H9 (cell line): ENCODE measurements around the gene MLPH. TPM values are rescaled to one million over a fixed set of nuclear protein-coding genes. Genes with fewer than 3 reads are reported as not detected.

Experiments used
- DNase-seq: peaks from one replicate; pipeline ENCODE4 v3.0.0-alpha.2; 2017
- H2AFZ ChIP-seq: one replicate; pipeline ENCODE4 v1.6.1; 2013; ENCODE audit warnings: mild to moderate bottlenecking, low read length, control low read depth, moderate library complexity
- H2AK5ac ChIP-seq: 2 replicates; pipeline ENCODE4 v1.6.1; 2013; ENCODE audit warnings: low read length, control low read depth, mixed read lengths; ENCODE audit not compliant: insufficient read length
- H2BK120ac ChIP-seq: one replicate; pipeline ENCODE4 v1.6.1; 2013; ENCODE audit warnings: low read depth, mild to moderate bottlenecking, low read length, control low read depth, inconsistent platforms; ENCODE audit not compliant: poor library complexity, severe bottlenecking
- H2BK12ac ChIP-seq: 2 replicates; pipeline ENCODE4 v1.6.1; 2013; ENCODE audit warnings: low read length, control low read depth, mixed read lengths, low read depth; ENCODE audit not compliant: insufficient read length
- H2BK15ac ChIP-seq: 2 replicates; pipeline ENCODE4 v1.6.1; 2013; ENCODE audit warnings: low read depth, low read length, control low read depth
- H2BK20ac ChIP-seq: one replicate; pipeline ENCODE4 v1.6.1; 2013; ENCODE audit warnings: low read depth, mild to moderate bottlenecking, low read length, control low read depth, inconsistent platforms; ENCODE audit not compliant: poor library complexity, severe bottlenecking
- H2BK5ac ChIP-seq: 2 replicates; pipeline ENCODE4 v1.6.1; 2013; ENCODE audit warnings: low read length, control low read depth, mixed read lengths; ENCODE audit not compliant: insufficient read length
- H3K14ac ChIP-seq: 2 replicates; pipeline ENCODE4 v1.6.1; 2013; ENCODE audit warnings: low read length, control low read depth; ENCODE audit not compliant: insufficient read depth
- H3K18ac ChIP-seq: 2 replicates; pipeline ENCODE4 v1.6.1; 2013; ENCODE audit warnings: low read depth, mild to moderate bottlenecking, mixed read lengths, low read length, control low read depth; ENCODE audit not compliant: insufficient read length
- H3K23ac ChIP-seq: 2 replicates; pipeline ENCODE4 v1.6.1; 2013; ENCODE audit warnings: low read length, control low read depth, mixed read lengths, low read depth; ENCODE audit not compliant: insufficient read length
- H3K23me2 ChIP-seq: 2 replicates; pipeline ENCODE4 v1.6.1; 2013; ENCODE audit warnings: low read depth, mild to moderate bottlenecking, mixed read lengths, low read length, control low read depth; ENCODE audit not compliant: insufficient read length, poor library complexity, severe bottlenecking
- H3K27ac ChIP-seq: 2 replicates; pipeline ENCODE4 v1.5.1; 2013; ENCODE audit warnings: low read length, control low read depth, mixed read lengths, low read depth; ENCODE audit not compliant: insufficient read length
- H3K27me3 ChIP-seq: 2 replicates; pipeline ENCODE4 v1.6.1; 2013; ENCODE audit warnings: low read length, control low read depth, inconsistent platforms; ENCODE audit not compliant: insufficient read depth
- H3K4ac ChIP-seq: 2 replicates; pipeline ENCODE4 v1.6.1; 2013; ENCODE audit warnings: low read depth, mild to moderate bottlenecking, control low read depth, inconsistent platforms, low read length, moderate library complexity
- H3K4me1 ChIP-seq: 2 replicates; pipeline ENCODE4 v1.6.1; 2013; ENCODE audit warnings: low read length, control low read depth, inconsistent platforms; ENCODE audit not compliant: insufficient read depth
- H3K4me2 ChIP-seq: 2 replicates; pipeline ENCODE4 v1.6.1; 2013; ENCODE audit warnings: low read length, control low read depth, mixed read lengths; ENCODE audit not compliant: insufficient read length, insufficient read depth
- H3K56ac ChIP-seq: 2 replicates; pipeline ENCODE4 v1.6.1; 2013; ENCODE audit warnings: low read depth, mild to moderate bottlenecking, mixed read lengths, low read length, control low read depth; ENCODE audit not compliant: insufficient read length
- H3K79me1 ChIP-seq: 2 replicates; pipeline ENCODE4 v1.6.1; 2013; ENCODE audit warnings: low read depth, mild to moderate bottlenecking, moderate library complexity, low read length, control low read depth, inconsistent platforms; ENCODE audit not compliant: insufficient read depth, poor library complexity, severe bottlenecking
- H3K79me2 ChIP-seq: 2 replicates; pipeline ENCODE4 v1.6.1; 2013; ENCODE audit warnings: low read length, control low read depth, inconsistent platforms; ENCODE audit not compliant: insufficient read depth
- H3K9ac ChIP-seq: 2 replicates; pipeline ENCODE4 v1.6.1; 2013; ENCODE audit warnings: low read length, control low read depth, mixed read lengths; ENCODE audit not compliant: insufficient read length; ENCODE audit errors: extremely low read depth
- H3K9me3 ChIP-seq: one replicate; pipeline ENCODE4 v1.6.1; 2013; ENCODE audit warnings: low read depth, low read length, inconsistent platforms; ENCODE audit not compliant: control insufficient read depth
- H3T11ph ChIP-seq: one replicate; pipeline ENCODE4 v1.6.1; 2013; ENCODE audit warnings: mild to moderate bottlenecking, low read length, control low read depth, inconsistent platforms
- H4K20me1 ChIP-seq: one replicate; pipeline ENCODE4 v1.6.1; 2013; ENCODE audit not compliant: control insufficient read depth, insufficient read length, insufficient read depth
- H4K5ac ChIP-seq: 2 replicates; pipeline ENCODE4 v1.6.1; 2013; ENCODE audit warnings: low read depth, mild to moderate bottlenecking, mixed read lengths, low read length, control low read depth; ENCODE audit not compliant: insufficient read length
- H4K8ac ChIP-seq: replicated peaks from 2 replicates; pipeline ENCODE4 v1.6.1; 2013; ENCODE audit warnings: low read length, control low read depth, mixed read lengths, low read depth; ENCODE audit not compliant: insufficient read length
- H4K91ac ChIP-seq: 2 replicates; pipeline ENCODE4 v1.6.1; 2013; ENCODE audit warnings: low read depth, mild to moderate bottlenecking, moderate library complexity, mixed read lengths, low read length, control low read depth; ENCODE audit not compliant: insufficient read length
- H3K27ac Mint-ChIP-seq, 3 experiments: 2 replicates in 2 of 3; 3 replicates in 1 of 3; pipeline ENCODE4 v1.8.0; 2020 to 2021; ENCODE audit warnings: mixed read lengths in 3 of 3, mild to moderate bottlenecking in 1 of 3, moderate library complexity in 1 of 3
- H3K27me3 Mint-ChIP-seq: 2 replicates; pipeline ENCODE4 v1.8.0; 2021; ENCODE audit warnings: low read depth, mild to moderate bottlenecking, moderate library complexity, mixed read lengths
- H3K36me3 Mint-ChIP-seq, 3 experiments: 2 replicates in 2 of 3; 3 replicates in 1 of 3; pipeline ENCODE4 v1.8.0; 2020 to 2021; ENCODE audit warnings: low read depth in 3 of 3, mixed read lengths in 3 of 3; ENCODE audit not compliant: insufficient read depth in 1 of 3
- H3K4me1 Mint-ChIP-seq, 2 experiments: 2 replicates each; pipeline ENCODE4 v1.8.0; 2020; ENCODE audit warnings: mixed read lengths in 2 of 2
- H3K4me3 Mint-ChIP-seq, 2 experiments: 2 replicates in 1 of 2; 3 replicates in 1 of 2; pipeline ENCODE4 v1.8.0; 2020 to 2021; ENCODE audit warnings: mild to moderate bottlenecking in 2 of 2, mixed read lengths in 2 of 2, moderate library complexity in 1 of 2
- H3K9me3 Mint-ChIP-seq, 2 experiments: 2 replicates in 1 of 2; 3 replicates in 1 of 2; pipeline ENCODE4 v1.8.0; 2020; ENCODE audit warnings: mild to moderate bottlenecking in 2 of 2, mixed read lengths in 2 of 2, moderate library complexity in 1 of 2
- CTCF ChIP-seq: fragments of 200-600 bp; sonication (generic); conservative IDR thresholded peaks from 3 replicates; pipeline ENCODE4 v1.8.0; 2021; ENCODE audit warnings: antibody characterized with exemption, mild to moderate bottlenecking
- WGBS: extraction: QIAGEN DNeasy Blood & Tissue Kit; methylation state at CpG from one replicate; pipeline ENCODE4 v1.1.7; 2013; ENCODE audit warnings: missing lambda C conversion rate, low lambda C conversion rate, mixed read lengths; ENCODE audit not compliant: insufficient read length; ENCODE audit errors: extremely low coverage; 5-methylcytosine and 5-hydroxymethylcytosine counted together
- total RNA-seq: library from RNA; stranded (reverse); gene quantifications from 2 replicates; pipeline ENCODE4 v1.2.1, GENCODE V29; 2021

Gene MLPH
- total RNA-seq, 1 experiment from 2014 or later = 3.4 TPM

- no peaks in the 10 kb centered on the region for H3K36me3 Mint-ChIP-seq
- H3K23ac ChIP-seq = no peak overlapping the region
- no peak overlapping the region for H2BK12ac ChIP-seq
- no peak overlapping the region for H2BK120ac ChIP-seq
- no peak for TF ChIP-seq CTCF
- H2AK5ac ChIP-seq = no peak overlapping the region
- H3K4me1 ChIP-seq = no peaks in the 10 kb centered on the region
- H4K8ac ChIP-seq = no peak overlapping the region
- H3K23me2 ChIP-seq = peaks cover 2% of the 10 kb centered on the region
- no peaks in the 10 kb centered on the region for H3K79me1 ChIP-seq
- no peak overlapping the region for H3K56ac ChIP-seq
- DNase-seq = no peak
- no peaks in the 10 kb centered on the region for H3K79me2 ChIP-seq
- no peak overlapping the region for H3K27ac Mint-ChIP-seq
- H4K20me1 ChIP-seq = no peaks in the 10 kb centered on the region
- no peak overlapping the region for H4K5ac ChIP-seq
- peaks cover 9 to 16% of the 10 kb centered on the region in 2 experiments for H3K4me1 Mint-ChIP-seq
- no peak overlapping the region for H3K4me2 ChIP-seq
- H3K4ac ChIP-seq = no peak overlapping the region
- no peak overlapping the region for H3K27ac ChIP-seq
- no peaks in the 10 kb centered on the region for H3K27me3 ChIP-seq
- no peak overlapping the region for H3K18ac ChIP-seq
- no peak overlapping the region for H4K91ac ChIP-seq
- H3K4me3 Mint-ChIP-seq = no peak overlapping the region
- no peak overlapping the region for H2BK20ac ChIP-seq
- WGBS = no CpG with 5 or more reads among the region's 5 CpGs
- H2BK5ac ChIP-seq = no peak overlapping the region
- no peaks in the 10 kb centered on the region; a peak in 1 of 5 replicates for H3K9me3 Mint-ChIP-seq
- H3K9ac ChIP-seq = no peak overlapping the region
- H2BK15ac ChIP-seq = no peak overlapping the region
- H2AFZ ChIP-seq = no peak overlapping the region
- H3K27me3 Mint-ChIP-seq = peaks cover 14% of the 10 kb centered on the region
- no peak overlapping the region for H3K14ac ChIP-seq
- H3K9me3 ChIP-seq = no peaks in the 10 kb centered on the region
- H3T11ph ChIP-seq = no peak overlapping the region
Measured at GRCh38 chr2:237536083-237536415, 49.0 kb downstream of the MLPH start.
